Neuronal stem cell (in vitro differentiated cells): ENCODE data around the gene TRPM2.
A peak's percentile ranks its signal among the peaks of the same experiment; 100 is the strongest.

Source experiments
- DNase-seq: peaks from one replicate; pipeline ENCODE4 v3.0.0-alpha.2; 2013; ENCODE audit warnings: low spot score
- H2AFZ ChIP-seq: one replicate; pipeline ENCODE4 v1.6.1; 2013; ENCODE audit warnings: mild to moderate bottlenecking, low read length, inconsistent platforms
- H2AK5ac ChIP-seq: 2 replicates; pipeline ENCODE4 v1.6.1; 2013; ENCODE audit warnings: low read depth, mild to moderate bottlenecking, inconsistent platforms, low read length, moderate library complexity, mixed read lengths
- H2BK120ac ChIP-seq: 2 replicates; pipeline ENCODE4 v1.6.1; 2013; ENCODE audit warnings: low read depth, mild to moderate bottlenecking, inconsistent platforms, low read length, moderate library complexity, mixed read lengths
- H2BK12ac ChIP-seq: one replicate; pipeline ENCODE4 v1.6.1; 2013; ENCODE audit warnings: low read length, inconsistent platforms
- H2BK15ac ChIP-seq: 2 replicates; pipeline ENCODE4 v1.6.1; 2013; ENCODE audit warnings: mild to moderate bottlenecking, low read length, inconsistent platforms, mixed read lengths
- H2BK5ac ChIP-seq: one replicate; pipeline ENCODE4 v1.6.1; 2013; ENCODE audit warnings: inconsistent platforms, mild to moderate bottlenecking, low read length, moderate library complexity
- H3K14ac ChIP-seq: one replicate; pipeline ENCODE4 v1.6.1; 2013; ENCODE audit warnings: low read length, inconsistent platforms
- H3K18ac ChIP-seq: 2 replicates; pipeline ENCODE4 v1.6.1; 2013; ENCODE audit warnings: low read length, inconsistent platforms
- H3K23ac ChIP-seq: 2 replicates; pipeline ENCODE4 v1.6.1; 2013; ENCODE audit warnings: low read depth, mild to moderate bottlenecking, mixed read lengths, low read length, inconsistent platforms; ENCODE audit not compliant: poor library complexity
- H3K27ac ChIP-seq: replicated peaks from 3 replicates; pipeline ENCODE4 v1.5.1; 2013; ENCODE audit warnings: low read length, inconsistent platforms
- H3K27me3 ChIP-seq, 3 experiments: 2 replicates each; pipeline ENCODE4 v1.6.1; 2013; ENCODE audit warnings: low read length in 3 of 3, mild to moderate bottlenecking in 2 of 3, inconsistent platforms in 1 of 3, low read depth in 1 of 3, mixed read lengths in 1 of 3, moderate library complexity in 1 of 3; ENCODE audit not compliant: control insufficient read depth in 3 of 3, insufficient read depth in 3 of 3
- H3K36me3 ChIP-seq, 2 donors: replicated peaks in 1 of 2; 2 replicates each; pipeline ENCODE4 v1.6.1; 2013; ENCODE audit warnings: low read length in 2 of 2; ENCODE audit not compliant: control insufficient read depth in 2 of 2, insufficient read depth in 2 of 2
- H3K4ac ChIP-seq: 2 replicates; pipeline ENCODE4 v1.6.1; 2013; ENCODE audit warnings: inconsistent platforms, mild to moderate bottlenecking, low read length, moderate library complexity
- H3K4me1 ChIP-seq, 2 donors: 1 replicate in 1 of 2; 2 replicates in 1 of 2; pipeline ENCODE4 v1.6.1; 2013; ENCODE audit warnings: low read length in 2 of 2, low read depth in 1 of 2; ENCODE audit not compliant: control insufficient read depth in 2 of 2, insufficient read depth in 1 of 2
- H3K4me2 ChIP-seq: one replicate; pipeline ENCODE4 v1.6.1; 2013; ENCODE audit warnings: mild to moderate bottlenecking, low read length, inconsistent platforms; ENCODE audit not compliant: insufficient read depth, poor library complexity, severe bottlenecking
- H3K4me3 ChIP-seq, 2 donors: 2 replicates each; pipeline ENCODE4 v1.5.1; 2013; ENCODE audit warnings: low read length in 2 of 2, mild to moderate bottlenecking in 2 of 2, inconsistent platforms in 1 of 2, moderate library complexity in 1 of 2
- H3K79me1 ChIP-seq: one replicate; pipeline ENCODE4 v1.6.1; 2013; ENCODE audit warnings: low read depth, mild to moderate bottlenecking, inconsistent platforms, low read length, moderate library complexity
- H3K9ac ChIP-seq: one replicate; pipeline ENCODE4 v1.6.1; 2013; ENCODE audit warnings: mild to moderate bottlenecking, low read depth, low read length, inconsistent platforms; ENCODE audit not compliant: poor library complexity
- H3K9me3 ChIP-seq, 2 donors: replicated peaks in 1 of 2; 2 replicates each; pipeline versions ENCODE3 to v1.6.1; 2013; ENCODE audit warnings: low read length in 2 of 2, mild to moderate bottlenecking in 2 of 2, inconsistent platforms in 1 of 2, low read depth in 1 of 2, mixed read lengths in 1 of 2, moderate library complexity in 1 of 2; ENCODE audit not compliant: control insufficient read depth in 2 of 2, insufficient read depth in 1 of 2
- H4K8ac ChIP-seq: one replicate; pipeline ENCODE4 v1.6.1; 2013; ENCODE audit warnings: low read depth, mild to moderate bottlenecking, inconsistent platforms, low read length, moderate library complexity
- H4K91ac ChIP-seq: one replicate; pipeline ENCODE4 v1.6.1; 2013; ENCODE audit warnings: low read length, low read depth, mild to moderate bottlenecking, inconsistent platforms; ENCODE audit not compliant: poor library complexity
- WGBS, 2 donors: extraction: QIAGEN DNeasy Blood & Tissue Kit; methylation state at CpG; one replicate each; pipeline ENCODE4 v1.1.7; 2013; ENCODE audit warnings: missing lambda C conversion rate in 2 of 2, mixed read lengths in 1 of 2; ENCODE audit not compliant: insufficient read length in 2 of 2, insufficient replicate concordance in 1 of 2; ENCODE audit errors: extremely low coverage in 2 of 2; 5-methylcytosine and 5-hydroxymethylcytosine counted together

The TRPM2 gene

GRCh38 chr21:44407493-44407892 is 54.1 kb downstream of the TRPM2 start:
- Histone ChIP-seq H2BK15ac (no peak overlapping the region), H2BK120ac (no peak overlapping the region), H3K18ac (no peak overlapping the region), H2BK5ac (no peak overlapping the region), H3K4me1 (no peaks in the 10 kb centered on the region), H3K4me3 (no peak overlapping the region), H3K27me3 (peaks cover 0 to 3% (median 0%) of the 10 kb centered on the region in 3 experiments), H3K9ac (no peak overlapping the region), H3K9me3 (peaks cover 0 to 14% of the 10 kb centered on the region in 2 donors), H2AK5ac (no peak overlapping the region), H2BK12ac (no peak overlapping the region), H3K4me2 (no peak overlapping the region), H3K14ac (no peak overlapping the region), H3K27ac (no peak overlapping the region), H4K91ac (no peak overlapping the region), H3K23ac (no peak overlapping the region), H4K8ac (no peak overlapping the region), H3K36me3 (peaks cover 0 to 3% of the 10 kb centered on the region in 2 donors), H3K79me1 (peaks cover 2% of the 10 kb centered on the region), H2AFZ (no peak overlapping the region), H3K4ac (no peak overlapping the region)
- no peak for DNase-seq
- WGBS, 2 donors, result no CpG with 5 or more reads among the region's 7 CpGs

DNA sequence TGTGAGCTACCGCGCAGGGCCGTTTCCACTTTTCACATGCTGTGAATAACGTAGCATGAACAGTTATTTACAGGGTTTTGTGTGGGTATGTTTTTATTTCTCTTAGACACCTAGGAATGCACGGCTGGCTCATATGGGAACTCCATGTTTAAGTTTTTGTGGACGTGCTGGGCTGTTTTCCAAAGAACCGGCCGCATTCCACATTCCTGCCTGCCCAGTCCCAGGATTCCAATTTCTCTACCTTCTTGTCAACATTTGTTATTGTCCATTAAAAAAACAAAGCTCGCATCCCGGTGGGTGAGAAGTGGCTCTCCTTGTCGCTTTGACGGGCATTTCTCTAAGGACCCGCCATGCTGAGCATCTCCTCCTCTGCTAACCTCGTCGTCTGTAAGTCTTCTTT is 54.8 kb downstream of the TRPM2 start:
- Histone ChIP-seq H3K27me3 (peaks cover 0 to 3% (median 0%) of the 10 kb centered on the region in 3 experiments), H4K8ac (no peak overlapping the region), H2AK5ac (no peak overlapping the region), H3K79me1 (peaks cover 2% of the 10 kb centered on the region), H3K4me2 (no peak overlapping the region), H3K36me3 (peaks cover 0 to 3% of the 10 kb centered on the region in 2 donors), H3K27ac (no peak overlapping the region), H2BK12ac (no peak overlapping the region), H2AFZ (no peak overlapping the region), H3K9ac (no peak overlapping the region), H3K4me3 (no peak overlapping the region), H2BK15ac (no peak overlapping the region), H3K4me1 (no peaks in the 10 kb centered on the region), H2BK5ac (no peak overlapping the region), H3K14ac (no peak overlapping the region), H3K4ac (no peak overlapping the region), H3K18ac (no peak overlapping the region), H3K9me3 (peaks cover 0 to 14% of the 10 kb centered on the region in 2 donors), H2BK120ac (no peak overlapping the region), H3K23ac (no peak overlapping the region), H4K91ac (no peak overlapping the region)
- DNase-seq, result no peak
- WGBS, 2 donors, result no CpG with 5 or more reads among the region's 15 CpGs

DNA sequence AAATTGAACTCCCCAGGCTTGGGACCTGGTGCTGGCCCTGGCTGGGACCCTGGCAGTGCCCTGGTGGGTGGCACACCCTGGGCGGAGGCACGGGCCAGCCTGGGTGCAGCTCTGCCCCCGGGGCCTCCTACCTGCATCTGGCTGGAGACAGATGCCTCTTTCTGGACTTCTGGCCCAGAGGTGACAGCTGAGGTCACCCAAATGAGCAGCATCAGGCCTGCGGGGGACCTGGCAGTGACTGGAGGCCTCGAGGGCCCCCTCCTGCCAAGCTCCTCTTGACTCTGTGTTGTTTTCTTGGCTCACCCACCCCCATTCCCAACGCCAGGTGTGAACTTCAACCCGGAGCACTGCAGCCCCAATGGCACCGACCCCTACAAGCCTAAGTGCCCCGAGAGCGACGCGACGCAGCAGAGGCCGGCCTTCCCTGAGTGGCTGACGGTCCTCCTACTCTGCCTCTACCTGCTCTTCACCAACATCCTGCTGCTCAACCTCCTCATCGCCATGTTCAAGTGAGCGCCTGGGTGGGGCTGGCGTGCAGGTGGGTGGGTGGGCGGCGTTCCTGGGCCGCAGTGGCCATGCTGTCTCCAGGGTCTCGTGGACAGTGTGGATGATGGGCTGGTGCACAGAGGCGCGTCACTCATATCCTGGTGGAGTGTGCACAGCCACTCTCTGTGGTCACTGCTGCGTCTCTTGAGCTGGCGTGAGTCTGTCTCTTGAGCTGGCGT is 60.3 kb downstream of the TRPM2 start:
- H2BK15ac ChIP-seq, result no peak overlapping the region
- no peak overlapping the region for H2BK5ac ChIP-seq
- H3K79me1 ChIP-seq, result no peaks in the 10 kb centered on the region
- H3K4me2 ChIP-seq, result no peak overlapping the region
- H3K9ac ChIP-seq, result no peak overlapping the region
- no peak overlapping the region for H3K27ac ChIP-seq
- H3K36me3 ChIP-seq, result no peaks in the 10 kb centered on the region
- DNase-seq, result no peak
- H3K14ac ChIP-seq, result no peak overlapping the region
- no peak overlapping the region for H4K91ac ChIP-seq
- H4K8ac ChIP-seq, result peak overlapping the region; percentile 17
- H3K23ac ChIP-seq, result peak overlapping the region; percentile 34
- H3K27me3 ChIP-seq, result peaks cover 0 to 10% (median 0%) of the 10 kb centered on the region in 3 experiments
- H2BK120ac ChIP-seq, result peak overlapping the region; percentile 17
- no peak overlapping the region for H3K4me3 ChIP-seq
- no peaks in the 10 kb centered on the region for H3K4me1 ChIP-seq
- H2AFZ ChIP-seq, result no peak overlapping the region
- no peak overlapping the region for H2BK12ac ChIP-seq
- H3K9me3 ChIP-seq, result peaks cover 0 to 13% of the 10 kb centered on the region in 2 donors
- no CpG with 5 or more reads among the region's 27 CpGs for WGBS, 2 donors
- H3K18ac ChIP-seq, result peak overlapping the region; percentile 71
- H2AK5ac ChIP-seq, result no peak overlapping the region
- no peak overlapping the region for H3K4ac ChIP-seq

DNA sequence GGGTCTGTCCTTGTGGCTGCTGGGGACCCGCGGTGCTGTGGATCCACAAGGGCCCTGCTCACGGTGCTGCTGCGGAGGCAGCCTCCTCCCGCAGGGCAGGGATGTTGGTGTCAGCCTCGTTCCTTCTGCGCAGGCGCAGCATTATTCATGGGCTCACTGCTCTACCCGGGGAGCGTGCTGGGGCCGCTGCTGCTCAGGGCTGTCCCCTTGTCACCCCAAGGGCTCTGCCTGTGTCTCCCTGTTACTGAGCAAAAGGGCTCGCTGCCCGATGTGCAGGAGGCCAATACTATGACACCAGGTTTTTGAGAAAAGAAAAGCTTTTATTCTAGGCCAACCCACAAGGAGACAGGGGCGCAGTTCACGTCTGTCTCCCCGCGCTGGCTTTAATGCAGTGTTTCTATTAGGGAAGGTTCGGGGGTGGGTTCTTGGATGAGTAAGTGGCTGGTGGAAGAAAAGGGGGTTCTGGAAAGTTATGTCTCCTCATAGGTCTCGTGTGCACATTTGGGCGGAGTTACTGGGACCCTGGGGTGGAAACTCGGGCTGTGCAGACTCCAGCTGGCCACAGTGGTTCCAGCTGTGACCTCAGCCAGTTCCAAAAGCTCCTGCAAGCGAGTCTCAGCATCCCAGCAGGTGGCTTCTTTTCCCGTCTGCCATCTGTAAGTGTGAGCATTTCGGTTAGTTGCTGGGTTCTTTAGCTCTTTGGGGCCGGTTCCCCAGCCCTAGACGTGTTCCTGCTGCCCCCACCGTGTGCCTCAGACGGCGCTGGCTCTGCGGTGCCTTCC is 61.1 kb downstream of the TRPM2 start:
- Histone ChIP-seq H3K4me2 (no peak overlapping the region), H4K91ac (no peak overlapping the region), H3K27ac (no peak overlapping the region), H2AK5ac (no peak overlapping the region), H3K36me3 (no peaks in the 10 kb centered on the region), H2BK15ac (peak overlapping the region; percentile 59), H3K79me1 (no peaks in the 10 kb centered on the region), H2BK5ac (no peak overlapping the region), H3K9me3 (peaks cover 2 to 19% of the 10 kb centered on the region in 2 donors), H2BK12ac (no peak overlapping the region), H3K4ac (no peak overlapping the region), H3K4me3 (no peak overlapping the region), H2AFZ (no peak overlapping the region), H2BK120ac (peak overlapping the region; percentile 17), H3K27me3 (peaks cover 0 to 10% (median 0%) of the 10 kb centered on the region in 3 experiments), H3K14ac (peak overlapping the region; percentile 71), H3K9ac (no peak overlapping the region), H4K8ac (no peak overlapping the region), H3K18ac (peak overlapping the region; percentile 77), H3K4me1 (no peaks in the 10 kb centered on the region), H3K23ac (peak overlapping the region; percentile 34)
- no CpG with 5 or more reads among the region's 30 CpGs for WGBS, 2 donors
- no peak for DNase-seq
